ENCODE results near the gene GM2A. TPM values are rescaled to one million over a fixed set of nuclear protein-coding genes. Genes with fewer than 3 reads are reported as not detected.

Gene GM2A
- total RNA-seq, 1 experiment from 2014 or later = 90.2 TPM

- ATAC-seq (no peak), DNase-seq (no peak)
- ChIA-PET CTCF (no interaction called here), POLR2A (ENCODE audit: unreplicated experiment) (interaction anchor here (0.6 kb wide), 1 partner anchor 209 kb away, joined by 3 read pairs; no protein-coding TSS in a partner anchor)
- intact Hi-C loops (cut with micrococcal nuclease) = no loop called here
- H3K9me2 ChIP-seq (replicated peaks; ENCODE audit: low read length) = no peaks in the 10 kb centered on the region
- TF ChIP-seq EZH2 (IDR thresholded peaks at IDR 0.05; ENCODE audit: low read length, unreplicated experiment) (no peak), CTCF (conservative IDR thresholded peaks at IDR 0.05; ENCODE audit: low read depth, low read length) (no peak), EZH2phosphoT487 (IDR thresholded peaks at IDR 0.05; ENCODE audit: borderline replicate concordance, low read length) (no peak)
- H3K27ac ChIP-seq (ENCODE audit: low read length) = no peak overlapping the region
- H3F3A ChIP-seq (ENCODE audit: low read length, unreplicated experiment) = no peaks in the 10 kb centered on the region
- no peak overlapping the region for H3K9ac ChIP-seq (ENCODE audit: low read length)
- BruUV-seq (replicated peaks) = no TSS peak
- H3K4me2 ChIP-seq (ENCODE audit: low read length) = no peak overlapping the region
- no peaks in the 10 kb centered on the region for H3K27me3 ChIP-seq (ENCODE audit: low read length)
- H3K9me3 ChIP-seq (ENCODE audit: low read length) = no peaks in the 10 kb centered on the region
- no peaks in the 10 kb centered on the region for H4K20me1 ChIP-seq (ENCODE audit: low read length)
- no peaks in the 10 kb centered on the region for H3K36me3 ChIP-seq (ENCODE audit: low read depth, low read length)
- H3K79me2 ChIP-seq (ENCODE audit: low read length) = no peaks in the 10 kb centered on the region
- no peak overlapping the region for H3K4me3 ChIP-seq (ENCODE audit: low read length)
- no peak overlapping the region for H2AFZ ChIP-seq (ENCODE audit: low read length)
- H3K4me1 ChIP-seq (ENCODE audit: insufficient read depth, low read length) = peaks cover 13% of the 10 kb centered on the region
Measured at GRCh38 chr5:151283120-151283825, 30.3 kb downstream of the GM2A start.

DNA sequence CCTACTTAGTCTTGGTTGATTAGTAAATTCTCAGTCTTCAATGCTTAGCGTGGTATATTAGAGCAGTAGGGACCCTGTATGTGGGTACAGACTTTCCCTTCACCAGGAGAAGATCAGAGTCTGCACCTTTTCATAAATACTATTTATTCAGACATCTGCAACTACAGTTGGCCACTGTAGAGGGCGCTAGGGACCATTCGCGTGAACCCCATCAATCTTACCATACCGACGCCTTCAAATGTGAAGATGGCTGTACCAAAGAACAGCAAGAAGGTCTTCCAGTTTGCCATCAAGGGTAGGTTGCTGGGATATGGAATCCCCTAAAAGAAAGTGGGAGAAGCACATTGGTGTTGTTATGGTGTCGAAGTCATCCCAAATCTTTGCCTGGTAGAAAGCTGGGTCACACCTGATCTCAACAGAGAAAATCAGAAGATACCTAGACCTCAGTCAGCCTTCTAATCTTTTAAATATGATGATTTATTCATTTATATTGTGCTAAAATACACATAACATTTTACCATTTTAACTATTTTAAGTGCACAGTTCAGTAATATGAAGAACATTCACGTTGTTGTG is 31.5 kb downstream of the GM2A start:
- Histone ChIP-seq H4K20me1 (ENCODE audit: low read length) (no peaks in the 10 kb centered on the region), H3K9ac (ENCODE audit: low read length) (no peak overlapping the region), H3K36me3 (ENCODE audit: low read depth, low read length) (no peaks in the 10 kb centered on the region), H3K9me3 (ENCODE audit: low read length) (no peaks in the 10 kb centered on the region), H2AFZ (ENCODE audit: low read length) (no peak overlapping the region), H3K27ac (ENCODE audit: low read length) (no peak overlapping the region), H3K79me2 (ENCODE audit: low read length) (no peaks in the 10 kb centered on the region), H3K4me2 (ENCODE audit: low read length) (no peak overlapping the region), H3K4me3 (ENCODE audit: low read length) (no peak overlapping the region), H3K27me3 (ENCODE audit: low read length) (no peaks in the 10 kb centered on the region), H3F3A (ENCODE audit: low read length, unreplicated experiment) (no peaks in the 10 kb centered on the region), H3K9me2 (replicated peaks; ENCODE audit: low read length) (no peaks in the 10 kb centered on the region), H3K4me1 (ENCODE audit: insufficient read depth, low read length) (peaks cover 13% of the 10 kb centered on the region)
- ChIA-PET CTCF (no interaction called here), POLR2A (ENCODE audit: unreplicated experiment) (no interaction called here)
- ATAC-seq = no peak
- intact Hi-C loops (cut with micrococcal nuclease) = no loop called here
- no TSS peak for BruUV-seq (replicated peaks)
- TF ChIP-seq EZH2phosphoT487 (IDR thresholded peaks at IDR 0.05; ENCODE audit: borderline replicate concordance, low read length) (no peak), CTCF (conservative IDR thresholded peaks at IDR 0.05; ENCODE audit: low read depth, low read length) (peak; percentile 49)
- DNase-seq = no peak

GRCh38 chr5:151285683-151286082 is 32.7 kb downstream of the GM2A start:
- Histone ChIP-seq H3K9me3 (ENCODE audit: low read length) (no peaks in the 10 kb centered on the region), H3K79me2 (ENCODE audit: low read length) (no peaks in the 10 kb centered on the region), H3K4me2 (ENCODE audit: low read length) (no peak overlapping the region), H3K36me3 (ENCODE audit: low read depth, low read length) (no peaks in the 10 kb centered on the region), H2AFZ (ENCODE audit: low read length) (no peak overlapping the region), H3K27me3 (ENCODE audit: low read length) (no peaks in the 10 kb centered on the region), H3K27ac (ENCODE audit: low read length) (no peak overlapping the region), H4K20me1 (ENCODE audit: low read length) (no peaks in the 10 kb centered on the region), H3K4me3 (ENCODE audit: low read length) (no peak overlapping the region), H3F3A (ENCODE audit: low read length, unreplicated experiment) (no peaks in the 10 kb centered on the region), H3K4me1 (ENCODE audit: insufficient read depth, low read length) (peaks cover 13% of the 10 kb centered on the region), H3K9ac (ENCODE audit: low read length) (no peak overlapping the region), H3K9me2 (replicated peaks; ENCODE audit: low read length) (no peaks in the 10 kb centered on the region)
- POLR2A ChIA-PET (ENCODE audit: unreplicated experiment) = no interaction called here
- DNase-seq = no peak
- no peak for ATAC-seq
- intact Hi-C loops (cut with micrococcal nuclease) = no loop called here
- no TSS peak for BruUV-seq (replicated peaks)
- CTCF ChIA-PET = no interaction called here
- TF ChIP-seq EZH2phosphoT487 (IDR thresholded peaks at IDR 0.05; ENCODE audit: borderline replicate concordance, low read length) (no peak), EZH2 (IDR thresholded peaks at IDR 0.05; ENCODE audit: low read length, unreplicated experiment) (no peak), CTCF (conservative IDR thresholded peaks at IDR 0.05; ENCODE audit: low read depth, low read length) (no peak)
